B cell (primary cell): ENCODE data around the gene FLNB. TPM values are rescaled to one million over a fixed set of nuclear protein-coding genes. Genes with fewer than 3 reads are reported as not detected.
A peak's percentile ranks its signal among the peaks of the same experiment; 100 is the strongest.

Source experiments
- ATAC-seq: fragments of 200-7000 bp; cut with Tn5 transposase; one replicate; pipeline ENCODE4 v1.10.0; 2021; ENCODE audit warnings: low read depth, mild to moderate bottlenecking, moderate number of reproducible peaks, moderate library complexity
- CTCF ChIA-PET: fragments of 350-600 bp; sonication (Branson Sonifier 250); formaldehyde crosslinking; loops from one replicate; lab custom pipeline; 2021; ENCODE audit warnings: antibody characterized with exemption, inconsistent platforms; lab: Charles Lee
- POLR2A ChIA-PET: fragments of 350-600 bp; sonication (Branson Sonifier 250); formaldehyde crosslinking; loops from one replicate; lab custom pipeline; 2021; ENCODE audit warnings: antibody characterized with exemption; lab: Charles Lee
- DNase-seq: peaks from one replicate; pipeline ENCODE4 v3.0.0; 2013
- H2AFZ ChIP-seq: 2 replicates; pipeline ENCODE4 v1.6.1; 2012; ENCODE audit warnings: mild to moderate bottlenecking, low read depth, low read length; ENCODE audit not compliant: insufficient read depth, poor library complexity, severe bottlenecking
- H3K27ac ChIP-seq, 2 donors: 1 replicate in 1 of 2; 2 replicates in 1 of 2; pipeline ENCODE4 v1.5.1; 2012 to 2013; ENCODE audit warnings: low read length in 2 of 2, mild to moderate bottlenecking in 2 of 2, moderate library complexity in 1 of 2
- H3K27me3 ChIP-seq, 4 experiments: fragments of 200-600 bp in 1 of 4; sonication (generic) in 1 of 4; replicated peaks in 1 of 4; 1 replicate in 2 of 4; 2 replicates in 2 of 4; pipeline versions ENCODE4 v1.6.1 to v1.7.0; 2013 to 2016; ENCODE audit warnings: low read length in 3 of 4, mild to moderate bottlenecking in 2 of 4, mixed read lengths in 1 of 4, moderate library complexity in 1 of 4; ENCODE audit not compliant: insufficient read depth in 4 of 4, control insufficient read depth in 3 of 4; ENCODE audit errors: control extremely low read depth in 1 of 4
- H3K36me3 ChIP-seq, 2 experiments: replicated peaks in 1 of 2; 1 replicate in 1 of 2; 2 replicates in 1 of 2; pipeline versions ENCODE4 v1.6.1 to v1.7.1; 2013; ENCODE audit warnings: low read length in 1 of 2; ENCODE audit not compliant: insufficient read depth in 2 of 2, control insufficient read depth in 1 of 2; ENCODE audit errors: control extremely low read depth in 1 of 2, extremely low read depth in 1 of 2
- H3K4me1 ChIP-seq, 2 donors: fragments of 200-600 bp in 1 of 2; sonication (generic) in 1 of 2; 1 replicate in 1 of 2; 2 replicates in 1 of 2; pipeline versions ENCODE4 v1.5.1 to v1.6.1; 2013 to 2017; ENCODE audit warnings: low read length in 2 of 2; ENCODE audit not compliant: control insufficient read depth in 2 of 2, insufficient read depth in 2 of 2
- H3K4me2 ChIP-seq: replicated peaks from 2 replicates; pipeline ENCODE3; 2012; ENCODE audit warnings: mild to moderate bottlenecking, low read depth, low read length; ENCODE audit not compliant: poor library complexity, severe bottlenecking
- H3K4me3 ChIP-seq, 5 experiments: fragments of 200-600 bp in 1 of 5; sonication (generic) in 1 of 5; 1 replicate in 3 of 5; 2 replicates in 2 of 5; pipeline versions ENCODE4 v1.5.1 to v1.7.0; 2011 to 2016; ENCODE audit warnings: low read length in 4 of 5, mild to moderate bottlenecking in 4 of 5, low read depth in 2 of 5, control low read depth in 1 of 5, moderate library complexity in 1 of 5; ENCODE audit not compliant: insufficient read depth in 1 of 5; ENCODE audit errors: control extremely low read depth in 1 of 5, extremely low read depth in 1 of 5
- H3K79me2 ChIP-seq: fragments of 200-600 bp; sonication (generic); one replicate; pipeline ENCODE4 v1.6.0; 2016; ENCODE audit warnings: low read length; ENCODE audit not compliant: control insufficient read depth, insufficient read depth
- H3K9ac ChIP-seq: fragments of 200-600 bp; sonication (generic); 2 replicates; pipeline ENCODE4 v1.6.1; 2017; ENCODE audit warnings: mild to moderate bottlenecking, low read length, moderate library complexity
- H3K9me3 ChIP-seq, 3 donors: one replicate each; pipeline versions ENCODE4 v1.6.1 to v1.7.1; 2013; ENCODE audit warnings: low read length in 2 of 3; ENCODE audit not compliant: control insufficient read depth in 2 of 3, insufficient read depth in 1 of 3; ENCODE audit errors: control extremely low read depth in 1 of 3
- H4K20me1 ChIP-seq: 2 replicates; pipeline ENCODE4 v1.6.0; 2012; ENCODE audit warnings: mild to moderate bottlenecking, low read length; ENCODE audit not compliant: insufficient read depth, control insufficient read depth, poor library complexity, severe bottlenecking
- H3K27ac Mint-ChIP-seq: one replicate; pipeline ENCODE4 v1.8.0; 2021; ENCODE audit warnings: mixed read lengths
- H3K27me3 Mint-ChIP-seq: one replicate; pipeline ENCODE4 v1.8.0; 2021; ENCODE audit warnings: mixed read lengths
- H3K4me1 Mint-ChIP-seq: one replicate; pipeline ENCODE4 v1.8.0; 2021; ENCODE audit warnings: mixed read lengths
- H3K4me3 Mint-ChIP-seq: one replicate; pipeline ENCODE4 v1.8.0; 2021; ENCODE audit warnings: mixed read lengths
- H3K9me3 Mint-ChIP-seq: one replicate; pipeline ENCODE4 v1.8.0; 2022; ENCODE audit warnings: mixed read lengths; ENCODE audit not compliant: insufficient read depth
- EZH2 ChIP-seq: IDR thresholded peaks from 2 replicates; pipeline ENCODE4 v1.6.1; 2012; ENCODE audit warnings: borderline replicate concordance, low read depth, mild to moderate bottlenecking, moderate library complexity, low read length; ENCODE audit not compliant: insufficient read depth, poor library complexity, severe bottlenecking
- WGBS: methylation state at CpG from one replicate; pipeline ENCODE4 v1.1.5; 2013; ENCODE audit warnings: missing lambda C conversion rate; ENCODE audit not compliant: insufficient coverage; 5-methylcytosine and 5-hydroxymethylcytosine counted together
- intact Hi-C: fragments of 100-400 bp; cut with micrococcal nuclease; formaldehyde crosslinking; loops from one replicate; pipeline ENCODE4 v1.10.0; 2022
- polyA plus RNA-seq: library from polyadenylated mRNA; depleted of rRNA; stranded (reverse); fragments of >200 nt; gene quantifications from 2 replicates; pipeline ENCODE4 v1.2.3, GENCODE V29; 2012
- total RNA-seq, 2 donors: library from RNA; stranded (reverse); fragments of 120-200 nt in 1 of 2; gene quantifications; 1 replicate in 1 of 2; 2 replicates in 1 of 2; pipeline versions ENCODE4 v1.2.3 to v1.2.4, GENCODE V29; 2013 to 2022
- TF ChIP-seq, protein P1 (sequence below): fragments of 200-600 bp; IDR thresholded peaks from one replicate; pipeline ENCODE4 v1.8.0; 2022; ENCODE audit warnings: antibody characterized with exemption, mild to moderate bottlenecking

Gene FLNB
- total and polyA plus RNA-seq, 2 donors (not counting 1 experiment from before 2014, with no cell fraction given), result 25.5 to 28.3 TPM

DNA sequence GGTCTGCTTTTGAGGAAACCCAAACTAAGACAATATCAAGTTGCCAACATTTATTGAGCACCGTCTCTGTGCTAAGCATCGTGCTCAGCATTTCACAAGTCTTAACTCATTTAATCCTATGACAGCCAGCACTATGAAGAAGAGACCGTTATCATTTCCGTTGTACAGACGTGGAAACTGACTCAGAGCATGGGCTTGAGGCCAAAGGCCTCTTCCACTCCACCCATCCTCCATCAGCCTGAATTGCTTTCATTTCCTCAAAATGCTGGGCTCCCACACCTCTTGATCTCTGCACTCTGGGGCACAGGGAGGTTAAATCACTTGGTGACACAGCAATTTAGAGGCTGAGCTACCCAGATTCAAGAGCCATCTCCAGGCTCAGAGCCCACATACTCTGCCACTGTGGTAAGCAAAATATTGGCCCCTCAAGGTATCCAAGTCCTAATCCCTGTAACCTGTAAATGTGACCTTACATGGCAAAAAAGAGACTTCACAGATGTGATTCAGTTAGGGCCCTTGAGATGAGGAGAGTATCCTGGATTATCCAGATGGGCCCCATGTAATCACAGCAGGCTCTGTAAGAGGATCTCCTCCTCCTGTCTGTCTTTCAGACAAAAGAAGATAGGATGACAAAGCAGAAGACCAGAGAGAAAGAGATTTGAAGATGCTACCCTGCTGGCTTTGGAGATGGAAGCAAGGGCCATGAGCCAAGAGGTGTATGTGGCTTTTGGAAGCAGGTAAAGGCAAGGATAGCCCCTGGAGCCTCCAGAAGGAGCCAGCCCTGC lies 24.3 kb upstream of the FLNB start:
- H2AFZ ChIP-seq, result no peak overlapping the region
- H3K27me3 ChIP-seq, result peaks cover 0 to 8% (median 3%) of the 10 kb centered on the region in 4 experiments
- H3K4me3 ChIP-seq, result no peak overlapping the region
- H3K27ac ChIP-seq, result peak overlapping the region in 1 of 2 donors; percentile 3
- peak; percentile 98 for ATAC-seq
- POLR2A ChIA-PET, result interaction anchor here (0.7 kb wide), 1 partner anchor 49 kb away, joined by 6 read pairs; no protein-coding TSS in a partner anchor
- H3K4me2 ChIP-seq, result peak overlapping the region; percentile 35
- H3K79me2 ChIP-seq, result no peaks in the 10 kb centered on the region
- WGBS, result 0% methylated on average over 5 of the region's 5 CpGs
- H3K9me3 ChIP-seq, result peaks cover 0 to 3% (median 0%) of the 10 kb centered on the region in 3 donors
- peak overlapping the region; percentile 37 for H3K27ac Mint-ChIP-seq
- no peaks in the 10 kb centered on the region for H3K36me3 ChIP-seq
- H3K27me3 Mint-ChIP-seq, result peaks cover 3% of the 10 kb centered on the region
- no peaks in the 10 kb centered on the region for H3K9me3 Mint-ChIP-seq
- DNase-seq, result peak; percentile 77
- H3K4me1 ChIP-seq, result peaks cover 27 to 31% of the 10 kb centered on the region in 2 donors
- no peak overlapping the region for H3K4me3 Mint-ChIP-seq
- TF ChIP-seq, protein P1, sequence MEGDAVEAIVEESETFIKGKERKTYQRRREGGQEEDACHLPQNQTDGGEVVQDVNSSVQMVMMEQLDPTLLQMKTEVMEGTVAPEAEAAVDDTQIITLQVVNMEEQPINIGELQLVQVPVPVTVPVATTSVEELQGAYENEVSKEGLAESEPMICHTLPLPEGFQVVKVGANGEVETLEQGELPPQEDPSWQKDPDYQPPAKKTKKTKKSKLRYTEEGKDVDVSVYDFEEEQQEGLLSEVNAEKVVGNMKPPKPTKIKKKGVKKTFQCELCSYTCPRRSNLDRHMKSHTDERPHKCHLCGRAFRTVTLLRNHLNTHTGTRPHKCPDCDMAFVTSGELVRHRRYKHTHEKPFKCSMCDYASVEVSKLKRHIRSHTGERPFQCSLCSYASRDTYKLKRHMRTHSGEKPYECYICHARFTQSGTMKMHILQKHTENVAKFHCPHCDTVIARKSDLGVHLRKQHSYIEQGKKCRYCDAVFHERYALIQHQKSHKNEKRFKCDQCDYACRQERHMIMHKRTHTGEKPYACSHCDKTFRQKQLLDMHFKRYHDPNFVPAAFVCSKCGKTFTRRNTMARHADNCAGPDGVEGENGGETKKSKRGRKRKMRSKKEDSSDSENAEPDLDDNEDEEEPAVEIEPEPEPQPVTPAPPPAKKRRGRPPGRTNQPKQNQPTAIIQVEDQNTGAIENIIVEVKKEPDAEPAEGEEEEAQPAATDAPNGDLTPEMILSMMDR, result no peak
- TF ChIP-seq EZH2, result no peak
- peaks cover 30% of the 10 kb centered on the region for H3K4me1 Mint-ChIP-seq
- CTCF ChIA-PET, result no interaction called here
- H3K9ac ChIP-seq, result no peak overlapping the region
- intact Hi-C loops, result loop anchor here (1.0 to 5.0 kb wide), 3 partner anchors 24 to 917 kb away; partner anchors contain the start of gene FLNB
- H4K20me1 ChIP-seq, result no peaks in the 10 kb centered on the region
